PC-3 (cell line): Measurements from ENCODE around the gene NTM.

ENCODE experiments used
- CTCF ChIP-seq: fragments of 300-600 bp; sonication (generic); conservative IDR thresholded peaks from 2 replicates; pipeline ENCODE4 v1.5.1; 2017; ENCODE audit warnings: antibody characterized with exemption, low read depth, mild to moderate bottlenecking, low read length
- EZH2phosphoT487 ChIP-seq: fragments of 300-600 bp; sonication (generic); IDR thresholded peaks from 2 replicates; pipeline ENCODE4 v1.6.1; 2018; ENCODE audit warnings: mild to moderate bottlenecking, antibody characterized with exemption, low read length, borderline replicate concordance

DNA sequence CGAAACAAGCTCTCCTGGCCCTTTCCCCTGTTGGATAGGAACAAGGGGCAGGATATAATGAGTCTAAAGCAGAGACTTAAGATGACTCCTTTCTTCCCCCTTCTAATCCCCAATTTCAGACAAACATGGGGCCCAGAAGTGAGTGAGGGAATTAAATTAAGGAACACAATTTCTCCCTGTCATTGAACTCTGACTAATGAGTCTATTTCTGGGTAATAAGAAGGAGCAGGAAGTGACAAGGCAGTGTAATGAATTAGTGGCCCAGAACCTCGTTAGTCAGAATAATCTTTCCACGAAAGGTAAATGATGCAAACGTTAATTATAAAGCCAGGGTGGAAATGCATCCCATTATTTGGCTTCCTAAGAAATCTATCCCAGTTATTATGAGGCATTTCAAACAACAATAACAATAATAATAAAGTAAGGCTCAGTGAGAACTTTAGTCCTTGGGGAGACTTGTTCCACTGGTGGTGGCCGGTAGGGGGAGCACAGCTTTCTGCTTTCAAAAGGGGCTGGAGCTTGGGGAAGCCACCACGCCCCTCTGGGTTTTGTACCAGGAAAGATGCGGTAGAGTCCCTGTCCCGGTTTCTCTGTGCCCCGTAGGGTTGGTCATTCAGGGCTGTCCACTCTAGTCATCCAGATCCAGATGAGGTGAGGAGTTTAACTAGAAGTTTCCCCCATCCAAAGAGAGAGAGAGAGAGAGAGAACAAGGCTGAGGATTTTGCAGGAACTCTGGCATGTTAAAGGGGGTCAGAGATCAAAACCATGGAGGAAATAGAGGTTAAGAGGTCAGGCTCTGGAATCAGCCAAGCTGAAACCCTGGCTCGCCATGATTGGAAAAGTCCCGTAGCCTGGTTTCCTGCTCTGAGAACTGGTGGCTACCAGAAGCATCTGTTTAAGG, 298.3 kb downstream of the NTM start:
- peak; percentile 76 for TF ChIP-seq CTCF
- no peak for TF ChIP-seq EZH2phosphoT487
